Muscle of arm (tissue), 12 donors: Measurements from ENCODE around the gene DBX2. TPM values are rescaled to one million over a fixed set of nuclear protein-coding genes. Genes with fewer than 3 reads are reported as not detected.
"Not testable (repeated sequence)": the region's sequence is repeated elsewhere in the genome, so short reads cannot be mapped to it uniquely, and the experiment has no call there.

ENCODE experiments used
- DNase-seq: peaks from one replicate; pipeline ENCODE4 v3.0.0-alpha.2; 2013
- polyA plus RNA-seq, 12 donors: library from polyadenylated mRNA; unstranded; fragments of 120-200 nt; gene quantifications; one replicate each; pipeline ENCODE4 v1.2.1, GENCODE V29; 2013; ENCODE audit not compliant: insufficient read length in 12 of 12

DBX2 gene
- polyA plus RNA-seq, 12 donors: 0.07 to 0.44 (median 0.20) TPM; not detected in 2

DNA sequence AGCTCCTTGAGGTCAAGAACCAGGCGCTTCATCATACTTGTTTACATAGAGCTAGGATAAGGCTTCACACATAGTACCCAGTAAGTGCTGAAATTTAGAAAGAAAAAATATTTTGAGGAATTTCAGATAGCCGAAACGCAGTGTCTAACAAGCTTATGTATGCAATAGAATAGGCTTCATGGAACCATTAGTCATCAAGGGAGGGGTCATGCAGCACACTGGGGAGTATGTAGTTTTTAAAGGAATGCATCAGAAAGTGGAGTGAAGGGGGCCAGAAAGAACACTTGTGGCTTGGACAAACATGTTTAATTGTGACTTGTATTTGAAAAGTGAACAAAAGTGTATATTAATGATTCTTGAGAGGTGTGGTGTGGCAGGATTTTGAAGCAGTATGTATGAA, 38.1 kb downstream of the DBX2 start:
- DNase-seq: no peak

GRCh38 chr12:45010059-45010458, 40.8 kb downstream of the DBX2 start:
- DNase-seq: no peak

DNA sequence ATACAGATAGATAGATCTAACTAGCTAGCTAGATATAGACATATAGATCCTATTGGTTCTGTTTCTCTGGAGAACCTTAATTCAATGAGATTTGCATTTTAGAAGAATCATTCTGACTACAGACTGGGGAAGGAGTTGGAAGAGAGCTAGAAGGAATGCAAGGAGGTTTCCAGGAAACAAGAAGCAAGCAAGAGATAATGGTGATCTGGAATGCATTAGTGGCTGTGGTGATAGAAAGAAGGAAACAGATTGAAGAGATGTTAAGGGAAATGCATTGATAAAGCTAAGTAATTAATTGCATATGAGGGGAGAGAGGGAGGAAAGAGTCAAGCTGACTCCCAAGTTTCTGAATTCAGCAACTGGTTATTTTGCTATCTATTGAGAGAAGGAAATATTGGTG, 42.7 kb downstream of the DBX2 start:
- no peak for DNase-seq

GRCh38 chr12:44999355-44999754, 51.5 kb downstream of the DBX2 start:
- DNase-seq: no peak

DNA sequence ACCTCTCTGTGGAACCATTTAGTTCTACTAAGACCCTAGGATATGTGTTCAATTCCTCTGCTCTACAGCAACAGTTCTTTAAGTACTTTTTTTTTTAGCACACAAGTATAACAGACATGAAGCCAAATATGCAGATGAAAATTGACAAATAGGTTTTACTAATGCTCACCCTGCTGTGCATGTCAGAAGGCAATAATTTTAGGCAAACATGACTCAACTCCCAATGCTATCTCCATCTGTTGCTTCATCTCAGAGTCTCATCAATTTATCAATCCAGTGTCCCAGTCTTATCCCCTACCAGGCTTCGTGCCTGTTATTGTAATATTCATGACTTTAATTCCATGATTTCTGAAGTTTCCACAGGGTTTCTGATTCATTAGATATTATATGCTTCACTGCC, 57.7 kb downstream of the DBX2 start:
- no peak for DNase-seq

DNA sequence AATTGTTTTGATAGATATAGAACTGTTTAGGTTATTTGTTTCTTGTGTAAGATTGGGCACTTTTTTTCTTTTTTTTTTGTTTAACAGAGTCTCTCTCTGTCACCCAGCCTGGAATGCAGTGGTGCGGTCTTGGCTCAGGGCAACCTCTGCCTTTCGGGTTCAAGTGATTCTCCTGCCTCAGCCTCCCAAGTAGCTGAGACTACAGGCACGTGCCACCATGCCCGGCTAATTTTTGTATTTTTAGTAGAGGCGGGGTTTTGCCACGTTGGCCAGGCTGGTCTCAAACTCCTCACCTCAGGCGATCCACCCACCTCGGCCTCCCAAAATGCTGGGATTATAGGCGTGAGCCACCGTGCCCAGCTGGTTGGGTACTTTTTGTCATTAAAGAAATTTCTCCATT, 66.0 kb downstream of the DBX2 start:
- DNase-seq: not testable (repeated sequence)

DNA sequence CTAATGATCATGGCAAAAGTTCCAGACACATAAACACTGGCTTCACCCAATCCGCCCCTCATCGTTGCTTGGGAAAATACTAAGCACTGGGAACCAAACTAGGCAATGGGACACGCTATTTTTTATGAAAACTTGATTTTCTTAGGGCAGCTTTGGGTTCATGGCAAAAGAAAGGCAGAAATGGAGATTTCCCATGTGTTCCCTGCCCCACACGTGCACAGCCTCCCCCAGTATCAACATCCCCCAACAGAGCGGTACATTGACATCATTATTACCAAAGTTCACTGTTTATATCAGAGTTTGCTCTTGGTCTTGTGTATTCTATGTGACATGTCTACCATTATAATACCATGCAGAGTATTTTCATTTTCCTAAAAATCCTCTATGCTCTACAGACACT, 71.0 kb downstream of the DBX2 start:
- DNase-seq: no peak

DNA sequence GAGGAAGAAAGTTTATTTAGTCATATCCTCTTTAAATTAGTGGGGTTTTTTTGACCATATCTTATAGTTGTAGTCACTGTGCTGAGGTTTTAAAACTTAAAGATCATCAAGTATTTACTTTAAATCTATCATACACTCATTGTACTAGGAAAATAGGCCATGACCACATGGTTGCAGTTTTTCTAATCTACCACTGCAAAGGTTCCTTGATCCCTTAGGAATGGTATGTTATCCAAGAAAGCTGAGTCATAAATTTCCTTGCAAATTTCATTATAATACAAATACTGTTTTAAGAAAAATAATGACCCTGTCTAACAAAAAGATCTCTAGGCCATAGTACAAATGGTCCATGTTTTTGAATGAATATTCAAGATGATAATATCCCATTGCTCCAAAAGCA, 74.7 kb downstream of the DBX2 start:
- DNase-seq: no peak

- DNase-seq: no peak
Observed at GRCh38 chr12:44972746-44973421, 78.0 kb downstream of the DBX2 start.

DNA sequence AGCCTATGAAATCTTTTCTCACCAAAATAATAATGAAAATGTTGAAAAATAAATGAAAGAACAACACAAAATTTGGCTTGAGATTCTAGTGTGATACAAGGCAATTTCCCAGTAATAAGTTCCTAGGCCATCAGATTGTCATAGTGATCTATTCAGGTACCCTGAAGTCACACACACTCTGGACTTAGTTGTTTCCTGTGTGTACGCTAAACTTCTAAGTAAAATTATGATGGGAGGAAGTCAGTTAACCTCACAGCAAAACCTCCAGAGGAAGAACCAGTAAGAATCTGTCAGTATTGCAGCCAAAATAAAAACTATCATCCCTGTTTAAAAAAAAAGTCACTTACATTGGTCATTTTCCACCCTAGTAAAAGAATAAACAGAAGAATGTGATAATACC, 81.9 kb downstream of the DBX2 start:
- no peak for DNase-seq

Other genes with a start within 250 kb of the DBX2 start
- 10 to 100 TPM in 1 of 12 donors, 1 to 10 TPM in 8, under 1 TPM in 2, not detected in 1; 0.82 to 20.8 (median 1.8) TPM for gene NELL2, start 174.8 kb downstream of the DBX2 start, polyA plus RNA-seq
- gene ANO6, start 165.0 kb upstream of the DBX2 start, polyA plus RNA-seq: 10 to 100 TPM in 11 of 12 donors, not detected in 1; 43.2 to 77.2 (median 70.1) TPM